ENCODE measurements around the gene PSMA5. TPM values are rescaled to one million over a fixed set of nuclear protein-coding genes. Genes with fewer than 3 reads are reported as not detected.
"Not testable (repeated sequence)": the region's sequence is repeated elsewhere in the genome, so short reads cannot be mapped to it uniquely, and the experiment has no call there.

The PSMA5 gene
- total RNA-seq, 1 donor from 2014 or later = 63.9 TPM

- no peak for DNase-seq (ENCODE audit: low spot score)
These were observed 7.1 kb upstream of the PSMA5 start for GRCh38 chr1:109433322-109433721.

DNA sequence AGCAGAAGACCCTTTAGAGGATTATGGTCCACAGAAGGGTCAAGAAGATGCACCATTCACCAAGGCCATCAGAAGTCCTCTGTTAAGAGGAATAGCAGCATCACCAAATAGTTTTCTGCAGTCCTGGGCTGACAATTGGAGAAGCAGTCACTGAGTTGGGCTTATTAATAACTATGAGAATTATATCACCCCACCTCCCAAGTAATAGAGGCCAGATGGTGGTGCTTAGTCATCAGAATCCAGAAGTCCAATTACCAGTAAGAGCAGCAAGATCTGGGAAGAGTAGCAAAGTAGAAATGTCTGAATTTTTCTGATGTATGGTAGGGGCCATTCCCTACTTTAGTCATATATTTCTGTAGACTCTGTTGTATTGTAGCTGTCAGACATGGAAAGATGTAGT is 6.1 kb upstream of the PSMA5 start:
- no peak for DNase-seq (ENCODE audit: low spot score)

DNA sequence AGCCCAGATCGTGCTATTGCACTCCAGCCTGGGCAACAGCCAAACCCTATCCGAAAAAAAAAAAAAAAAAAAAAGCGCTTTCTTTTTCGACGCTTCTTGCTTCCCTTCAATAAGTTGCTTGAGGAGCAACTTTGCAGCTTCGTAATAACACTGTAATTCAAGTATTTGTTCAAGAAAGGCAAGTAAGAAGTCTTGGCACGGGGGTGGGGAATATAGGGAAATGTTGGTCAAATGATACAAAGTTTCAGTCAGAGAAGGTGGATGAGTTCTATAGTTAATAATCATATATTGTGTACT is 871 bp upstream of the PSMA5 start:
- no peak for DNase-seq (ENCODE audit: low spot score)

- no peak for DNase-seq (ENCODE audit: low spot score)
These were observed 612 bp downstream of the PSMA5 start for GRCh38 chr1:109425391-109426280.

- no peak for DNase-seq (ENCODE audit: low spot score)
These were observed 2.8 kb downstream of the PSMA5 start for GRCh38 chr1:109423498-109423897.

GRCh38 chr1:109412551-109412950 is 13.7 kb downstream of the PSMA5 start:
- no peak for DNase-seq (ENCODE audit: low spot score)

GRCh38 chr1:109404838-109405237 is 21.4 kb downstream of the PSMA5 start:
- no peak for DNase-seq (ENCODE audit: low spot score)

- no peak for DNase-seq (ENCODE audit: low spot score)
These were observed 24.2 kb downstream of the PSMA5 start for GRCh38 chr1:109402025-109402424.

- DNase-seq (ENCODE audit: low spot score) = no peak
These were observed 26.1 kb downstream of the PSMA5 start for GRCh38 chr1:109400035-109400655.

GRCh38 chr1:109399326-109399957 is 26.8 kb downstream of the PSMA5 start:
- DNase-seq (ENCODE audit: low spot score) = no peak

DNA sequence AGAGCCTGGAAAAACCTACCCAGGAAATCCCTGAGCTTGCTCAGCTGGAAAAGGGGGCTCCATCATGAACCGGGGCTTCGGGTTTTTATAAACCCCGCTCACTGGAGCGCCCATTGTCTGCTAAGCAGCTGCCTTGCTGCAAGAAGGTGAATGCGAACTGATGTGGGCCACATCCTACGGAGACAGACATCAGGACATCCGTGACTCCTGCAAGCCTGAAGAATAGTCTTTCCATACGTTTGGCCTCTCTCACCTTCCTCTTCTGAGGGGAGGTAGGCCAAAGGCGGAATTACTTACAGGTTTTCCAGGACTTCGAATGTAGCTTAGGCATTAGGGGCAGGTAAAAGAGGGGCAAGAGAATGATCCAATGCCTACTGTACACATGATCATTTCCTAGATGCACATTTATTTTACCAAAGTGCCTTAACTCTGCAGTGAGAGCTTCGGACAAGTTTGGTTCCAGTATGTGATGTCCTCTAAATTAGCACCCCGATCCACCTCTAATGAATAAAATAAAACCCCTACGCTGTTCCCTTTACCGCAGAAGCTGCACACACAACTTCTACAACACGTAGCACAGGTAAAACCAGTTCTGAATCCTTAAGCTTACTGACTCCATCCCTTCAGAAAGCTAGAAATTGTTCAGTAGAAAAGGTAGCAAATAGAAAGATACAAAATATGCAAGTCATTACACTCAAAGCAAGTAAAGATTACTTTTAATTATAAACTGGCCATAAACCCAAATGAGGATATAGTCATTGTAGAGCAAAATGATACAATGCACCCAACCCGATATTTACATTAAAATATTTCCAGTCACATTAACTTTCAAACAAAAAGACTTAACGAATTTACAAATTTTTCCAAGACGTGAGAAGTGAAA is 27.7 kb downstream of the PSMA5 start:
- DNase-seq (ENCODE audit: low spot score) = no peak

- DNase-seq (ENCODE audit: low spot score) = peak; percentile 92
These were observed 28.5 kb downstream of the PSMA5 start, which contains the start of gene SORT1 for GRCh38 chr1:109397581-109398342. Gene SORT1 (minus strand): TSS chr1:109397918. CDS start chr1:109397892, 26 bp downstream.

GRCh38 chr1:109396871-109397580 is 29.2 kb downstream of the PSMA5 start:
- DNase-seq (ENCODE audit: low spot score) = no peak

DNA sequence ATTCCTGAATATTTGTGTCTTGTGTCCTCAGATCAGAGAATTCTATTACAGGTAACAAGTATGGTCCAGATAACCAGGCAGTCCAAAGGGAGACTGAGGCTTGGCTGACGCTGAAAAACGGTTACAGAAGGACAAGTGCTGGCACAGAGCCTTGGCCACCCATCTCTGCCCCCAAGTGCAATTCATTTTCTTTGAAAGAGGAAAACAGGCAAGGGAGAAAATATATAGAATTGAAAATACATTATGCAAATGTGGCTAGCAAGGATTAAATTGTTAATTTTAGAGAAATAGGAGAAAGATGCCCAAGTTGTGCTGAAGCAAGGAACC is 29.8 kb downstream of the PSMA5 start:
- no peak for DNase-seq (ENCODE audit: low spot score)

GRCh38 chr1:109395602-109396512 is 30.4 kb downstream of the PSMA5 start:
- DNase-seq (ENCODE audit: low spot score) = no peak

- DNase-seq (ENCODE audit: low spot score) = not testable (repeated sequence)
These were observed 31.0 kb downstream of the PSMA5 start for GRCh38 chr1:109395282-109395599.

- DNase-seq (ENCODE audit: low spot score) = no peak
These were observed 31.5 kb downstream of the PSMA5 start for GRCh38 chr1:109394591-109395281.

DNA sequence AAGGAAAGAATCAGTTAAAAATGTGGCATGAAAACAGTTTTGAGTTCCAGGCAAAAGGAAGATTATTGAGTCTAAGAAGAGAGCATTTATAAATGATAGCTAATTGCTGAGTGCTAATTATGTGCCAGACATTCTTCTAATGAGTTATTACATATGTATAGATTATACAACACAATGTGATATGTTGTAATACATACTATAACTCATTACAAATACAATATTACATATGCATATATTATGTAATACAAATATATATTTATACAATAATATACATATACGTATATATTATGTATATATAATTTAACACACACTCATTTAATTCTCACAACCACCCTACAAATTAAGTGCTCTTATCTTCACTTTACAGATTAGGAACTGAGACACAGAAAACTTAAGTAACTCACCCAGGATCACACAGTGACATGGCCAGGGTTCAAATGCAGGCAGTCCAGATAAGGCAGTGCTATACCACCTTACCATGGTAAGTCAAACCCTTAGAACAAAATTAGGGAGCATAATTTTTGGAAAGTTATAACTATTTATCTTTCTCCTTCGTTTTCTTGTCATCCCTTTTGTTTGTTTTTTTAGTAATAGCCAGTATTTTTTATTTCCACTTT is 32.5 kb downstream of the PSMA5 start:
- DNase-seq (ENCODE audit: low spot score) = no peak

Measured in mesenteric fat pad (tissue), 1 donor.